Endodermal cell (in vitro differentiated cells): Measurements from ENCODE around the gene SLC30A1. TPM values are rescaled to one million over a fixed set of nuclear protein-coding genes. Genes with fewer than 3 reads are reported as not detected.

Source experiments
- DNase-seq: peaks from one replicate; pipeline ENCODE4 v3.0.0-alpha.2; 2017
- H3K27ac ChIP-seq: 2 replicates; pipeline ENCODE4 v1.5.1; 2013; ENCODE audit warnings: mild to moderate bottlenecking, low read depth, low read length, moderate library complexity
- H3K27me3 ChIP-seq: 2 replicates; pipeline ENCODE4 v1.6.1; 2013; ENCODE audit warnings: mild to moderate bottlenecking, low read length, moderate library complexity; ENCODE audit not compliant: insufficient read depth, control insufficient read depth, poor library complexity, severe bottlenecking
- H3K36me3 ChIP-seq: 2 replicates; pipeline ENCODE4 v1.7.0; 2013; ENCODE audit warnings: mild to moderate bottlenecking, low read length, moderate library complexity; ENCODE audit not compliant: control insufficient read depth, insufficient read depth
- H3K4me1 ChIP-seq: one replicate; pipeline ENCODE4 v1.7.0; 2013; ENCODE audit warnings: low read length; ENCODE audit not compliant: control insufficient read depth, insufficient read depth
- H3K4me3 ChIP-seq: 2 replicates; pipeline ENCODE4 v1.5.1; 2013; ENCODE audit warnings: mild to moderate bottlenecking, low read length, moderate library complexity
- H3K9ac ChIP-seq: 2 replicates; pipeline ENCODE4 v1.6.1; 2013; ENCODE audit warnings: mild to moderate bottlenecking, low read length, moderate library complexity; ENCODE audit not compliant: poor library complexity, severe bottlenecking; ENCODE audit errors: extremely low read depth
- H3K9me3 ChIP-seq: 2 replicates; pipeline ENCODE4 v1.6.1; 2013; ENCODE audit warnings: mild to moderate bottlenecking, low read length, moderate library complexity; ENCODE audit not compliant: control insufficient read depth
- H3K27ac Mint-ChIP-seq: 2 replicates; pipeline ENCODE4 v1.8.0; 2020; ENCODE audit warnings: mixed read lengths
- H3K27me3 Mint-ChIP-seq: 2 replicates; pipeline ENCODE4 v1.8.0; 2021; ENCODE audit warnings: mild to moderate bottlenecking, mixed read lengths; ENCODE audit not compliant: insufficient read depth
- H3K36me3 Mint-ChIP-seq: 2 replicates; pipeline ENCODE4 v1.8.0; 2020; ENCODE audit warnings: low read depth, mixed read lengths
- H3K4me1 Mint-ChIP-seq: 2 replicates; pipeline ENCODE4 v1.8.0; 2020; ENCODE audit warnings: mixed read lengths
- H3K4me3 Mint-ChIP-seq: 2 replicates; pipeline ENCODE4 v1.8.0; 2020; ENCODE audit warnings: mild to moderate bottlenecking, moderate library complexity, mixed read lengths
- H3K9me3 Mint-ChIP-seq: 2 replicates; pipeline ENCODE4 v1.8.0; 2020; ENCODE audit warnings: mild to moderate bottlenecking, mixed read lengths
- WGBS, 2 experiments: methylation state at CpG; one replicate each; pipeline versions ENCODE4 v1.1.5 to v1.1.7; 2013; ENCODE audit warnings: missing lambda C conversion rate in 2 of 2, mixed read lengths in 1 of 2; ENCODE audit not compliant: insufficient coverage in 1 of 2, insufficient read length in 1 of 2; 5-methylcytosine and 5-hydroxymethylcytosine counted together
- total RNA-seq, 2 donors: library from RNA; stranded (reverse); fragmentation: NEBNext Ultra II Directional in 1 of 2; extraction: Animal tissue kit (Norgen Biotek cat#: 25700) in 1 of 2; gene quantifications; 2 replicates in 1 of 2; 3 replicates in 1 of 2; pipeline ENCODE4 v1.2.1, GENCODE V29; 2021
- TF ChIP-seq, protein P1 (sequence below): fragments of 200-600 bp; sonication (generic); conservative IDR thresholded peaks from 2 replicates; pipeline ENCODE4 v1.5.0; 2021; ENCODE audit warnings: antibody characterized with exemption, mild to moderate bottlenecking

Gene SLC30A1
- total RNA-seq, 2 donors from 2014 or later = 9.0 to 14.0 TPM

DNA sequence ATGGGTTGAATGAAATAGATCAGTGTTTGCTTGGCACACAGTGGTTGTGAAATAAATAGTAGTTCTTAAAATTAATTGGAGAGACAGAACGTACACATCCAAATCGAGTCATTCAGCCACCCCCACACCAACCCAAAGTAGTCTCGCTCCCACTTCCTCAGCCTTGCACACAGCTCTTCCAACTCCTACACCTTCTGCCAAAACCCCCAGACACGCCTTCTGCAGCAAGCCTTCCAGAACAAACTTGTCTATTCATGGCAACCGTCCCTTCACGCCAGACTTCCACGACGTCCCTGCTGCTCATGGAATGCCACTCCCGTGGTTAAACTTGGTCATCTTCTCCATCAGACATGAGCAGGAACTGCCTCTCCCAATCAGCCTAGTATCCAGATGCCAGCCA is 49.5 kb downstream of the SLC30A1 start:
- Histone ChIP-seq H3K4me1 (peaks cover 16% of the 10 kb centered on the region), H3K36me3 (no peaks in the 10 kb centered on the region), H3K27ac (no peak overlapping the region), H3K27me3 (peaks cover 54% of the 10 kb centered on the region), H3K9ac (no peak overlapping the region), H3K9me3 (no peaks in the 10 kb centered on the region), H3K4me3 (no peak overlapping the region)
- 95% methylated on average over 6 to 9 of the region's 9 CpGs for WGBS, 2 experiments
- TF ChIP-seq, protein P1, sequence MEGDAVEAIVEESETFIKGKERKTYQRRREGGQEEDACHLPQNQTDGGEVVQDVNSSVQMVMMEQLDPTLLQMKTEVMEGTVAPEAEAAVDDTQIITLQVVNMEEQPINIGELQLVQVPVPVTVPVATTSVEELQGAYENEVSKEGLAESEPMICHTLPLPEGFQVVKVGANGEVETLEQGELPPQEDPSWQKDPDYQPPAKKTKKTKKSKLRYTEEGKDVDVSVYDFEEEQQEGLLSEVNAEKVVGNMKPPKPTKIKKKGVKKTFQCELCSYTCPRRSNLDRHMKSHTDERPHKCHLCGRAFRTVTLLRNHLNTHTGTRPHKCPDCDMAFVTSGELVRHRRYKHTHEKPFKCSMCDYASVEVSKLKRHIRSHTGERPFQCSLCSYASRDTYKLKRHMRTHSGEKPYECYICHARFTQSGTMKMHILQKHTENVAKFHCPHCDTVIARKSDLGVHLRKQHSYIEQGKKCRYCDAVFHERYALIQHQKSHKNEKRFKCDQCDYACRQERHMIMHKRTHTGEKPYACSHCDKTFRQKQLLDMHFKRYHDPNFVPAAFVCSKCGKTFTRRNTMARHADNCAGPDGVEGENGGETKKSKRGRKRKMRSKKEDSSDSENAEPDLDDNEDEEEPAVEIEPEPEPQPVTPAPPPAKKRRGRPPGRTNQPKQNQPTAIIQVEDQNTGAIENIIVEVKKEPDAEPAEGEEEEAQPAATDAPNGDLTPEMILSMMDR = no peak
- H3K27ac Mint-ChIP-seq = no peak overlapping the region
- H3K36me3 Mint-ChIP-seq = no peaks in the 10 kb centered on the region
- DNase-seq = no peak
- peaks cover 49% of the 10 kb centered on the region for H3K27me3 Mint-ChIP-seq
- no peak overlapping the region for H3K4me3 Mint-ChIP-seq
- no peaks in the 10 kb centered on the region for H3K9me3 Mint-ChIP-seq
- H3K4me1 Mint-ChIP-seq = peaks cover 50% of the 10 kb centered on the region

DNA sequence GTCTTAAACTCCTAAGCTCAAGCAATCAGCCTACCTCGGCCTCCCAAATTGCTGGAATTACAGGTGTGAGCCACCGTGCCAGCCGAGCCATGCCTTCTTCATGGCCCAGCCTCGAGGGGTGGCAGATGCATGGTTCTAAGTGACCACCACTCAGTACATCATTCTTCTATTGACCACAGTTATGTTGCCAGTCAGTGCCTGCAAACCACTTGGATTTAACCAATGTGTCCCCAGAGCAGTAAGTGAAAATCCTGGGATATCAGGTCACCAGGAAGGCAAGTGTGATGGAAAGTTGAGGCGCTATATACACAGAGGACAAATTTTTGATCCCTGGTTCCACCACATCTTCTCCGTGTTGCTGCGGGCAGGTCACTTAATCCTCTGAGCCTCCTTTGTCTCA is 50.0 kb downstream of the SLC30A1 start:
- no peak overlapping the region for H3K27ac ChIP-seq
- WGBS, 2 experiments = 94 to 96% methylated on average over 3 to 7 of the region's 7 CpGs
- no peaks in the 10 kb centered on the region for H3K36me3 Mint-ChIP-seq
- H3K9me3 ChIP-seq = no peaks in the 10 kb centered on the region
- no peak overlapping the region for H3K4me3 Mint-ChIP-seq
- no peak overlapping the region for H3K4me3 ChIP-seq
- no peaks in the 10 kb centered on the region for H3K9me3 Mint-ChIP-seq
- no peak for DNase-seq
- peaks cover 49% of the 10 kb centered on the region for H3K27me3 ChIP-seq
- peaks cover 17% of the 10 kb centered on the region for H3K4me1 ChIP-seq
- no peaks in the 10 kb centered on the region for H3K36me3 ChIP-seq
- H3K27ac Mint-ChIP-seq = no peak overlapping the region
- peaks cover 49% of the 10 kb centered on the region for H3K27me3 Mint-ChIP-seq
- TF ChIP-seq, protein P1 = no peak
- peaks cover 52% of the 10 kb centered on the region for H3K4me1 Mint-ChIP-seq
- H3K9ac ChIP-seq = no peak overlapping the region

DNA sequence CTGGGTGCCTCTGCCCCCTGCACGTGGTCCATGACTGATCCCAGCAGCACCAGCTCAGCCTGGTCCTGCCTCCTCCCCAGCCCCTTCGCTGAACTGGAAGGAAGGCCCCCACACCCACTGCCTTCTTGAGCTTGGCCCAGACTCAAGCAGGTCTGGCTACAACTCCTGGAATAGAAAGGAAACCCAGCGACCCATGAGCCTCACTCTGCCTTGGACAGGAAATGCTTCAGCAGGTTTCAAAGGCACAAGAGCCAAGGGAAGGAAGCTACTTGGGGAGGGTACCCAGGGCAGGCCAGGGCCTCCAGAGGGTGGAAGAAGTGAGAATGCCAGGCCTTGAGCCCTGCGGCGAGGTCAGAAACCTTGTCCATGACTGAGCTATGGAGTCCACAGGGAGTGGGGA is 51.1 kb downstream of the SLC30A1 start:
- no peaks in the 10 kb centered on the region for H3K9me3 ChIP-seq
- Mint-ChIP-seq H3K27me3 (peaks cover 47% of the 10 kb centered on the region), H3K4me1 (peaks cover 59% of the 10 kb centered on the region), H3K36me3 (no peaks in the 10 kb centered on the region), H3K27ac (no peak overlapping the region), H3K9me3 (no peaks in the 10 kb centered on the region), H3K4me3 (no peak overlapping the region)
- 86 to 93% methylated on average over 4 to 5 of the region's 5 CpGs for WGBS, 2 experiments
- TF ChIP-seq, protein P1 = no peak
- H3K9ac ChIP-seq = no peak overlapping the region
- H3K4me1 ChIP-seq = peaks cover 17% of the 10 kb centered on the region
- no peak overlapping the region for H3K4me3 ChIP-seq
- DNase-seq = no peak
- no peak overlapping the region for H3K27ac ChIP-seq
- peaks cover 45% of the 10 kb centered on the region for H3K27me3 ChIP-seq
- H3K36me3 ChIP-seq = no peaks in the 10 kb centered on the region
